ENCODE measurements around the gene KIF16B.

KIF16B gene

DNA sequence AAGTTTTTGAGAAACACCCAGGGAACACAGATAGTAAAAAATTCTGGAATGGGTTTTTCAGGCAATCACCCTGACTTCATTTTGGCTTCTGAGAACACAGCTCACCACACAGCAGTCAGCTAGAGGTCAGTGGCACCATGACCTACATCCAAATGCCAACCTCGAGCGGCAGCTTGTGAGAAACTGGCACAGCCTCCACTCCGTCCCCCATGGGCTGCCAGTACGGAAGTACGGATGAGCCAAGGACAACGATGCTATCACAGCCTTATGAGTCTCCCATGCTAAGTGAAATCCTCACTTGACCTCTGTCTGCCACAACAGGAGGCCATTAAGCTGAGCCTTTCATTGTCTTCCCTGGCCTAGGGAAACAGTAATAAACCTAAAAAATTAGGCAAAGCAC is 32.0 kb downstream of the KIF16B start:
- H3K27ac ChIP-seq = no peak overlapping the region
- TF ChIP-seq, protein P1, sequence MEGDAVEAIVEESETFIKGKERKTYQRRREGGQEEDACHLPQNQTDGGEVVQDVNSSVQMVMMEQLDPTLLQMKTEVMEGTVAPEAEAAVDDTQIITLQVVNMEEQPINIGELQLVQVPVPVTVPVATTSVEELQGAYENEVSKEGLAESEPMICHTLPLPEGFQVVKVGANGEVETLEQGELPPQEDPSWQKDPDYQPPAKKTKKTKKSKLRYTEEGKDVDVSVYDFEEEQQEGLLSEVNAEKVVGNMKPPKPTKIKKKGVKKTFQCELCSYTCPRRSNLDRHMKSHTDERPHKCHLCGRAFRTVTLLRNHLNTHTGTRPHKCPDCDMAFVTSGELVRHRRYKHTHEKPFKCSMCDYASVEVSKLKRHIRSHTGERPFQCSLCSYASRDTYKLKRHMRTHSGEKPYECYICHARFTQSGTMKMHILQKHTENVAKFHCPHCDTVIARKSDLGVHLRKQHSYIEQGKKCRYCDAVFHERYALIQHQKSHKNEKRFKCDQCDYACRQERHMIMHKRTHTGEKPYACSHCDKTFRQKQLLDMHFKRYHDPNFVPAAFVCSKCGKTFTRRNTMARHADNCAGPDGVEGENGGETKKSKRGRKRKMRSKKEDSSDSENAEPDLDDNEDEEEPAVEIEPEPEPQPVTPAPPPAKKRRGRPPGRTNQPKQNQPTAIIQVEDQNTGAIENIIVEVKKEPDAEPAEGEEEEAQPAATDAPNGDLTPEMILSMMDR (conservative IDR thresholded peaks at IDR 0.05) = no peak

DNA sequence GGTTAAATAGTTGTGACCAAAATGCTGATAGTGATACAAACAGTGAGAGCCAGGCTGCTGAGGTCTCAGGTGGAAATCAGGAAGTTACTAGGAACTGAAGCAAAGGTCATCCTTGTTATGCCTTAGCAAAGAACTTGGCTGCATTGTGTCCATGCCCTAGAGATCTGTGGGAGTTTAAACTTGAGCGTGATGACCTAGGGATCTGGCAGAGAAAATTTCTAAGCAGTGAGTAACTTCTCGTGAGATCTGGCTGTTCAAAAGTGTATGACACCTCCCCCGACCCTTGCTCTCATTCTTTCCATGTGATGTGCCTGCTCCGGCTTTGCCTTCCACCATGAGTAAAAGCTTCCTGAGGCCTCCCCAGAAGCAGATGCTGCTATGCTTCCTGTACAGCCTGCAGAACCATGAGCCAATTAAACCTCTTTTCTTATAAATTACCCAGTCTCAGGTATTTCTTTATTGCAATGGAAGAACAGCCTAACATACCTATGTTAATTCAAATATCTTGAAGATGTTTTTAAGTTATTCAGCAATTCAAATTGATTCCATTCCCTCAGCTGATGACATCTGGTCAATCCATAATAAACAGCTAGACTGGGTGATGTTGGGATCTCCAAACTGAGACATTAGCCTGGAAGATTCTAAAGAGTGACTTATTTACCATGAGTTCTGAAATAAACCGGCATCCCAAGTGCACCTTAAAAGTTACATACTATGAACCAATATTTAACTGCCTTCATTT is 33.8 kb downstream of the KIF16B start:
- TF ChIP-seq, protein P1 (conservative IDR thresholded peaks at IDR 0.05) = no peak

DNA sequence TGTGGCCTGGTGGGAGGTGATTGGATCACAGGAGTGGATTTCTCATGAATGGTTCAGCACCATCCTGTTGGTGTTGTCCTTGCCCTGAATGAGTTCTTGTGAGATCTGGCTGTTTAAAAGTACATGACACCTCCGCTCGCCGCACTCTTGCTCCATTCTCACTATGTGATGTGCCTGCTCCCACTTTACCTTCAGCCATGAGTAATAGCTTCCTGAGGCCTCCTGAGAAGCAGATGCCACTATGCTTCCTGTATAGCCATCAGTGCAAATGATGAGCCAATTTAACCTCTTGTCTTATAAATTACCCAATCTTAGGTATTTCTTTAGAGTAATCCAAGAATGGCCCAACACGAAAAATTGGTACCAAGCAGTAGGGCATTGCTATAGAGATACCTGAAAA is 34.5 kb downstream of the KIF16B start:
- TF ChIP-seq, protein P1 (conservative IDR thresholded peaks at IDR 0.05) = no peak
- no peak overlapping the region for H3K27ac ChIP-seq

More for the DNA sequence above, 33.8 kb downstream of the KIF16B start:
- H3K27ac ChIP-seq = no peak overlapping the region

DNA sequence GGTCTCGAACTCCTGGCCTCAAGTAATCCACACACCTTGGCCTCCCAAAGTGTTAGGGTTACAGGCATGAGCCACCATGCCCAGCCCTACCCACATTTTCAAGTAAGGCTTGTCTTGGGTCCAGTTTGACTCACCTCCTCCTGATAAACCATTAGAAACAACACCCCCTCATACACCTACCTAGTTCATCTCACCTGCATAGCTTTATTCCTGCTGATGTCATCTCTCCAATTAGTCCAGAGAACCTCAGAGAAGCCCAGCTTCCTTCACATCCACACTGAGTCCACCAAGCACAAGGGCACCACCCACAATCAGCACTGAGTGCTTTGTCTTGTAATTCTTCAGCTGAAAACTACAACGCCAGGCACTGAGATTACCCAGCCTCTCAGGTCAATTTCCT is 35.3 kb downstream of the KIF16B start:
- TF ChIP-seq, protein P1 (conservative IDR thresholded peaks at IDR 0.05) = no peak
- no peak overlapping the region for H3K27ac ChIP-seq

DNA sequence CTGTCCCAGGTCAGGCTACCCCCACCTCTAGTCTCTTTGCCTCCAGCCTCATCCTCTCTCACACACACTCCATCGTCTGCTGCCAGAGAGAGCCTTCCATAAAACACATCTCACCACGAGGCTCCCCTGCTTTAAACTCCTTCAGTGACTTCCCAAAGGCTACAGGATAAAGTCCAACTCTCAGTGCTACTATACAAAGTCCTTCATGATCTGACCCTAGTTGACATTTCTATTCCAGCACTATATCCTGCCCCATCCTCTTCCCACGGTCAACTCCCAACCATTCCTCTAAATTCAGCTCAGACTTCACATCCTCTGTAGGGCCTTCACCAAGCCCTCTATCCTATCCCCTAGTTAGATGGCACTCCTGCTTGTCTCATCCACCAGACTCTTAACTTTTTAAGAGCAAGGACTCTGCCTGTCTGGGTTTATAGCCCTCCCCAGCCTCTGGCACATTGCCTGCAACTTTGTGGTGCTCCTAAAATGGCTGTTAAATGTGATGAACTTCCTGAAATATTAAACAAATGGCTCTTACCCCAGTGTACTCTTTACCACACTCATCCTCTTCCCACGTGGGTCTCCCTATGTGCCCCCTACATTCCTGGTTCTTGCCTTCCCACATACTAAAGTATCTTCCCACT is 36.1 kb downstream of the KIF16B start:
- H3K27ac ChIP-seq = no peak overlapping the region
- TF ChIP-seq, protein P1 (conservative IDR thresholded peaks at IDR 0.05) = no peak

DNA sequence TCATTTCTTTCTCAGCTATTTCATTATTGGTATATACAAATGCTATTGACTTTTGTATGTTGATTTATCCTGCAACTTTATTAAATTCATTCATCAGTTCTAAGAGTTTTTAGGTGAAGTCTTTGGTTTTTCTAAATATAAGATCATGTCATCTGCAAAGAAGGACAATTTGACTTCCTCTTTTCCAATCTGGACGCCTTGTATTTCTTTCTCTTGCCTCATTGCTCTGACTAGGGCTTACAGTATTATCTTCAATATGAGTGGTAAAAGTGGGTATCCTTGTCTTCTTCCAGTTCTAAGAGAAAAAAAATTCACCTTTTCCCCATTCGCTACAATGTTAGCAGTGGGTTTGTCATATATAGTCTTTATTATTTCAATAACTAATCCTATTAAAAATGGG is 38.0 kb downstream of the KIF16B start:
- TF ChIP-seq, protein P1 (conservative IDR thresholded peaks at IDR 0.05) = no peak
- H3K27ac ChIP-seq = no peak overlapping the region

DNA sequence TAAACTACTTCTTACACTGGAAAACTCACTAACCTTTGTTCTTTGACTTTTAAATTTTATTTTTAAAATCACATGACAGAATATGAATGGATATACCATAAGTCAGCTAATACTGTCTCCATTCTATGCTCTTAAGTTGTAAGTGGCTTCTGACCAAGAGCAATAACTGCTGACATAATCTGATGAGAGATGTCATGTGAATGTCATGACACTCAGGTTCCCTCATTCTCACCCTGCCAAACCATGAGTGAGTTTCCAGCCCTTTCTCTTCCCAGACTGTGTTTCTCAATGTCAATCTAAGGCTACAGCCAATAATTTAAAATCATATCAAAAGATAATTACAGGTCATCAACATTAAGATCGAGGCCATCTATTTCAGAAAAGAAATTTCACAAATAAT is 39.7 kb downstream of the KIF16B start:
- TF ChIP-seq, protein P1 (conservative IDR thresholded peaks at IDR 0.05) = no peak
- no peak overlapping the region for H3K27ac ChIP-seq
